ENCODE results near the gene SAMD4B. TPM values are rescaled to one million over a fixed set of nuclear protein-coding genes. Genes with fewer than 3 reads are reported as not detected.

The SAMD4B gene
- total RNA-seq, 1 donor from 2014 or later: 82.9 TPM

- H3K36me3 Mint-ChIP-seq (ENCODE audit: low read depth): peaks cover 2% of the 10 kb centered on the region
- H3K27ac Mint-ChIP-seq (ENCODE audit: unreplicated experiment): peak overlapping the region; percentile 91
- DNase-seq (ENCODE audit: low spot score): no peak
- peaks cover 60% of the 10 kb centered on the region for H3K4me1 Mint-ChIP-seq (ENCODE audit: low read depth)
- no peaks in the 10 kb centered on the region for H3K27me3 Mint-ChIP-seq (ENCODE audit: low read depth)
- no peak for TF ChIP-seq CTCF (IDR thresholded peaks at IDR 0.05)
- H3K9me3 Mint-ChIP-seq (ENCODE audit: low read depth): no peaks in the 10 kb centered on the region
- peak overlapping the region; percentile 89 for H3K4me3 Mint-ChIP-seq (ENCODE audit: unreplicated experiment)
Observed at GRCh38 chr19:39342647-39343305, 555 bp downstream of the SAMD4B start.

GRCh38 chr19:39345956-39346355, 3.7 kb downstream of the SAMD4B start:
- Mint-ChIP-seq H3K27me3 (ENCODE audit: low read depth) (no peaks in the 10 kb centered on the region), H3K4me3 (ENCODE audit: unreplicated experiment) (no peak overlapping the region), H3K36me3 (ENCODE audit: low read depth) (peaks cover 8% of the 10 kb centered on the region), H3K9me3 (ENCODE audit: low read depth) (no peaks in the 10 kb centered on the region), H3K27ac (ENCODE audit: unreplicated experiment) (peak overlapping the region; percentile 45), H3K4me1 (ENCODE audit: low read depth) (peaks cover 62% of the 10 kb centered on the region)
- DNase-seq (ENCODE audit: low spot score): no peak
- no peak for TF ChIP-seq CTCF (IDR thresholded peaks at IDR 0.05)

- H3K4me3 Mint-ChIP-seq (ENCODE audit: unreplicated experiment): no peak overlapping the region
- no peak for DNase-seq (ENCODE audit: low spot score)
- peak overlapping the region; percentile 80 for H3K27ac Mint-ChIP-seq (ENCODE audit: unreplicated experiment)
- no peaks in the 10 kb centered on the region for H3K9me3 Mint-ChIP-seq (ENCODE audit: low read depth)
- TF ChIP-seq CTCF (IDR thresholded peaks at IDR 0.05): no peak
- H3K4me1 Mint-ChIP-seq (ENCODE audit: low read depth): peaks cover 56% of the 10 kb centered on the region
- no peaks in the 10 kb centered on the region for H3K27me3 Mint-ChIP-seq (ENCODE audit: low read depth)
- peaks cover 15% of the 10 kb centered on the region for H3K36me3 Mint-ChIP-seq (ENCODE audit: low read depth)
Observed at GRCh38 chr19:39347332-39348164, 5.3 kb downstream of the SAMD4B start.

- Mint-ChIP-seq H3K4me1 (ENCODE audit: low read depth) (peaks cover 41% of the 10 kb centered on the region), H3K4me3 (ENCODE audit: unreplicated experiment) (no peak overlapping the region)
Observed at GRCh38 chr19:39349326-39349725, 7.1 kb downstream of the SAMD4B start.

More at GRCh38 chr19:39349326-39349725, 7.1 kb downstream of the SAMD4B start:
- DNase-seq (ENCODE audit: low spot score): no peak
- Mint-ChIP-seq H3K27me3 (ENCODE audit: low read depth) (no peaks in the 10 kb centered on the region), H3K27ac (ENCODE audit: unreplicated experiment) (no peak overlapping the region), H3K36me3 (ENCODE audit: low read depth) (peaks cover 19% of the 10 kb centered on the region), H3K9me3 (ENCODE audit: low read depth) (no peaks in the 10 kb centered on the region)
- no peak for TF ChIP-seq CTCF (IDR thresholded peaks at IDR 0.05)
